Stomach smooth muscle (tissue), 2 donors: ENCODE results near the gene C9orf43.
"Not testable (repeated sequence)": the region's sequence is repeated elsewhere in the genome, so short reads cannot be mapped to it uniquely, and the experiment has no call there.

Experiments used
- H3K27ac ChIP-seq: one replicate; pipeline ENCODE4 v1.7.0; 2013; ENCODE audit warnings: mild to moderate bottlenecking, low read length, inconsistent platforms
- H3K27me3 ChIP-seq, 2 donors: one replicate each; pipeline ENCODE4 v1.7.0; 2013; ENCODE audit warnings: low read length in 2 of 2; ENCODE audit not compliant: insufficient read depth in 2 of 2, control insufficient read depth in 1 of 2
- H3K36me3 ChIP-seq, 2 donors: one replicate each; pipeline ENCODE4 v1.7.0; 2013; ENCODE audit warnings: low read length in 2 of 2; ENCODE audit not compliant: control insufficient read depth in 2 of 2, insufficient read depth in 2 of 2
- H3K4me1 ChIP-seq: one replicate; pipeline ENCODE4 v1.7.0; 2013; ENCODE audit warnings: low read length; ENCODE audit not compliant: control insufficient read depth, insufficient read depth
- H3K4me3 ChIP-seq, 2 donors: one replicate each; pipeline ENCODE4 v1.7.0; 2013; ENCODE audit warnings: low read length in 2 of 2
- H3K9ac ChIP-seq, 2 donors: one replicate each; pipeline ENCODE4 v1.7.0; 2013; ENCODE audit warnings: low read length in 2 of 2, mild to moderate bottlenecking in 1 of 2
- H3K9me3 ChIP-seq, 2 donors: one replicate each; pipeline ENCODE4 v1.7.0; 2013; ENCODE audit warnings: low read length in 2 of 2; ENCODE audit not compliant: control insufficient read depth in 2 of 2
- donor health status: healthy.
- donor health status: Pancreatic carcinoma.

C9orf43 gene

GRCh38 chr9:113373256-113373655 is 37.3 kb upstream of the C9orf43 start:
- Histone ChIP-seq H3K27me3 (no peaks in the 10 kb centered on the region), H3K27ac (no peak overlapping the region), H3K9ac (no peak overlapping the region), H3K4me1 (peaks cover 11% of the 10 kb centered on the region), H3K9me3 (no peaks in the 10 kb centered on the region), H3K36me3 (peaks cover 13 to 14% of the 10 kb centered on the region in 2 donors), H3K4me3 (no peak overlapping the region)

- no peaks in the 10 kb centered on the region for H3K9me3 ChIP-seq
- no peak overlapping the region for H3K4me3 ChIP-seq
- peaks cover 11% of the 10 kb centered on the region for H3K4me1 ChIP-seq
- no peak overlapping the region for H3K9ac ChIP-seq
- H3K27me3 ChIP-seq = no peaks in the 10 kb centered on the region
- peaks cover 13 to 14% of the 10 kb centered on the region in 2 donors for H3K36me3 ChIP-seq
- H3K27ac ChIP-seq = no peak overlapping the region
Measured at GRCh38 chr9:113373676-113374392, 36.7 kb upstream of the C9orf43 start.

GRCh38 chr9:113375057-113376023 is 35.2 kb upstream of the C9orf43 start:
- Histone ChIP-seq H3K27me3 (no peaks in the 10 kb centered on the region), H3K9me3 (no peaks in the 10 kb centered on the region), H3K27ac (no peak overlapping the region), H3K9ac (peak overlapping the region in 1 of 2 donors; percentile 27), H3K4me3 (peak overlapping the region; percentile 25 to 89), H3K4me1 (peaks cover 11% of the 10 kb centered on the region), H3K36me3 (peaks cover 13 to 14% of the 10 kb centered on the region in 2 donors)

- peaks cover 13 to 14% of the 10 kb centered on the region in 2 donors for H3K36me3 ChIP-seq
- H3K9me3 ChIP-seq = no peaks in the 10 kb centered on the region
- peaks cover 11% of the 10 kb centered on the region for H3K4me1 ChIP-seq
- peak within 1 kb of the TSS; percentile 84 to 89 for H3K4me3 ChIP-seq
- no peaks in the 10 kb centered on the region for H3K27me3 ChIP-seq
- H3K27ac ChIP-seq = peak within 1 kb of the TSS; percentile 76
- H3K9ac ChIP-seq = peak within 1 kb of the TSS; percentile 87 to 92
Measured at GRCh38 chr9:113376634-113377567, 33.6 kb upstream of the C9orf43 start, which contains the start of gene HDHD3. TSS of gene HDHD3 (minus strand) at chr9:113376986. CDS start at chr9:113374354, 2,632 bp downstream.

GRCh38 chr9:113379094-113379828 is 31.3 kb upstream of the C9orf43 start:
- H3K4me3 ChIP-seq, H3K9ac ChIP-seq, H3K9me3 ChIP-seq, H3K36me3 ChIP-seq, H3K27me3 ChIP-seq, H3K27ac ChIP-seq: not testable (repeated sequence)
- H3K4me1 ChIP-seq = peaks cover 11% of the 10 kb centered on the region

- not testable (repeated sequence) for H3K27me3 ChIP-seq, H3K4me3 ChIP-seq, H3K27ac ChIP-seq, H3K9me3 ChIP-seq, H3K9ac ChIP-seq, H3K36me3 ChIP-seq
- peaks cover 11% of the 10 kb centered on the region for H3K4me1 ChIP-seq
Measured at GRCh38 chr9:113379829-113380210, 30.7 kb upstream of the C9orf43 start.

- H3K4me1 ChIP-seq = peaks cover 3% of the 10 kb centered on the region
- no peak overlapping the region for H3K27ac ChIP-seq
- H3K9me3 ChIP-seq = no peaks in the 10 kb centered on the region
- H3K4me3 ChIP-seq = no peak overlapping the region
- no peak overlapping the region for H3K9ac ChIP-seq
- H3K36me3 ChIP-seq = no peaks in the 10 kb centered on the region
- no peaks in the 10 kb centered on the region for H3K27me3 ChIP-seq
Measured at GRCh38 chr9:113380869-113381378, 29.6 kb upstream of the C9orf43 start.

GRCh38 chr9:113381441-113381840 is 29.1 kb upstream of the C9orf43 start:
- not testable (repeated sequence) for H3K27ac ChIP-seq, H3K36me3 ChIP-seq, H3K4me3 ChIP-seq, H3K4me1 ChIP-seq, H3K9ac ChIP-seq, H3K27me3 ChIP-seq, H3K9me3 ChIP-seq

- Histone ChIP-seq H3K27me3 (no peaks in the 10 kb centered on the region), H3K9me3 (no peaks in the 10 kb centered on the region), H3K36me3 (peaks cover under 1 to 3% of the 10 kb centered on the region in 2 donors), H3K27ac (no peak overlapping the region), H3K9ac (no peak overlapping the region), H3K4me3 (no peak overlapping the region), H3K4me1 (peaks cover 3% of the 10 kb centered on the region)
Measured at GRCh38 chr9:113381909-113382411, 28.6 kb upstream of the C9orf43 start.
